GM18951 (cell line): ENCODE measurements around the gene PARPBP.
"Not testable (repeated sequence)": the region's sequence is repeated elsewhere in the genome, so short reads cannot be mapped to it uniquely, and the experiment has no call there.

Experiments used
- POLR2A ChIP-seq: IDR thresholded peaks from 4 replicates; pipeline ENCODE4 v1.6.1; 2011; ENCODE audit warnings: mild to moderate bottlenecking; ENCODE audit not compliant: insufficient read length, insufficient read depth; ENCODE audit errors: extremely low read depth
- in situ Hi-C: fragments of 300-500 bp; cut with MboI; formaldehyde crosslinking; loops from one replicate; pipeline ENCODE4 v1.12.0; 2022; ENCODE audit warnings: low sequenced_read_pairs, mixed read lengths, inconsistent platforms; ENCODE audit not compliant: unreplicated experiment

Gene PARPBP

DNA sequence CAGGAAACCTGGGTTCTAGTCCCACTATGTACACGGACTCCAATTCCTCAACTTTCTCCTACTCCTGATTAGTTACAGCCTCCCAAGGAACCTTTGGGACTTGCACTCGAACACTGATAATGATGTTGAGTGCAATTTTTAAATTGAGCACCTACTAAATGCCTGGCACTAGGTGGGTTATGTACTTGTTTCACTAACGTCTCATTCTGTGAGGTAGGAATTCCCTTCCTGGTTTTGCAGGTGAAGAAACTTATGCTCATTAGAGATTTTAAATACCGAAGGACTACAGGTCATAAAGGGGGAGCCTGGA, 536 bp downstream of the PARPBP start:
- in situ Hi-C loops: no loop called here
- no peak for TF ChIP-seq POLR2A

DNA sequence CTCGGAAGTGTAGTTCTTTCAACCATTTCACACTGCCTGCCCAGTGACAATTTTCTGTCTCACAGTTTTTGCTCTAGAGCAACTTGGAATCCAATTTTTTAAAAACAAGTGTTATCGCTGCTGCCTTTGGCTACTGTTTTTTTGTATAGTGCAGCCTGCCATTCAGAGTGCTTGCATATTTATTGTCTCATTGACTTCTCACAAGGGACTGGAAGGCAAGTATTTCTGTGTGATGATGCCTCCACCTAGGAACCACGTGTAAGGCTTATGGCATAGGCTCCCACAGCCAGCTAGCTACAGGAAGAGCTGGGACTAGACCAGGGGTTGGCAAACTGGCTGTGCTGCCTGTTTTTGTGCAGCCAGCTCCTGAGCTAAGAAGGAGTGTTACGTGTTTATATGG, 903 bp downstream of the PARPBP start:
- in situ Hi-C loops: no loop called here
- no peak for TF ChIP-seq POLR2A

DNA sequence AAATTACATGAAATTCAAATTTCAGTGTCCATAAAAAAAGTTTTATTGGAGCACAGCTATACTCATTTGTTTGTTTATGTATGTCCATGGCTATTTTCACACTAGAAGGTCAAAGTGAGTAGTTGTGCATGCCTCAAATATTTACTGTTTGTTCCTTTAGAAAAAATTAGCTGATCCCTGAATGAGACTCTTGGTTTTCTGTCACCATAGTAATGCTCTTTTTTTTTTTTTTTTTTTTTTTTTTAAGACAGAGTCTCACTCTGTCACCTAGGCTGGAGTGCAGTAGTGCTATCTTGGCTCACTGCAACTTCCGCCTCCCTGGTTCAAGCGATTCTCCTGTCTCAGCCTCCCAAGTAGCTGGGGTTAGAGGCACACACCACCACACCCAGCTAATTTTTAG, 1.3 kb downstream of the PARPBP start:
- in situ Hi-C loops: not testable (repeated sequence)

DNA sequence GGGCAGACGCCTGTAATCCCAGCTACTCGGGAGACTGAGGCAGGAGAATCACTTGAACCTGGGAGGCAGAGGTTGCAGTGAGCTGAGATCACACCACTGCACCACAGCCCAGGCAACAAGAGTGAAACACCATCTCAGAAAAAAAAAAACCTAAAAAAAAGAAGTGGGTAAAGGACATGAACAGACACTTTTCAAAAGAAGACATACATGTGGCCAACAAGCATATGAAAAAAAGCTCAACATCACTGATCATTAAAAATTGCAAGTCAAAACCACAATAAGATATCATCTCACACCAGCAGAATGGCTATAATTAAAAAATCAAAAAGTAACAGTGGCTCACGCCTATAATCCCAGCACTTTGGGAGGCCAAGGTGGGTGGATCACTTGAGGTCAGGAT, 10.7 kb downstream of the PARPBP start:
- in situ Hi-C loops: not testable (repeated sequence)

DNA sequence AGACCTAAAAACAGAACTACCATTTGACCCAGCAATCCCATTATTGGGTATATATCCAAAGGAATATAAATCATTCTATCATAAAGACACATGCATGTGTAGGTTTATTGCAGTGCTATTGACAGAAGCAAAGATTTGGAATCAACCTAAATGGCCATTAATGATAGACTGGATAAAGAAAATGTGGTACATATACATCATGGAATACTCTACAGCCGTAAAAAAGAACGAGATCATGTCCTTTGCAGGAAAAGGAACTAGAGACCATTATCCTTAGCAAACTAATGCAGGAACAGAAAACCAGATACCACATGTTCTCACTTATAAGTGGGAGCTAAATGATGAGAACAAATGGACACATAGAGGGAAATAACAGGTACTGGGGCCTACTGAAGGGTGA, 11.5 kb downstream of the PARPBP start:
- in situ Hi-C loops: not testable (repeated sequence)

DNA sequence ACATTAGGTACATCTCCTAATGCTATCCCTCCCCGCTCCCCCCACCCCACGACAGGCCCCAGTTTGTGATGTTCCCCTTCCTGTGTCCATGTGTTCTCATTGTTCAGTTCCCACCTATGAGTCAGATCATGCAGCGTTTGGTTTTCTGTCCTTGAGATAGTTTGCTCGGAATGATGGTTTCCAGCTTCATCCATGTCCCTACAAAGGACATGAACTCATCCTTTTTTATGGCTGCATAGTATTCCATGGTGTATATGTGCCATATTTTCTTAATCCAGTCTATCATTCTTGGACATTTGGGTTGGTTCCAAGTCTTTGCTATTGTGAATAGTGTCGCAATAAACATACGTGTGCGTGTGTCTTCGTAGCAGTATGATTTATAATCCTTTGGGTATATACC, 17.6 kb downstream of the PARPBP start:
- in situ Hi-C loops: not testable (repeated sequence)

DNA sequence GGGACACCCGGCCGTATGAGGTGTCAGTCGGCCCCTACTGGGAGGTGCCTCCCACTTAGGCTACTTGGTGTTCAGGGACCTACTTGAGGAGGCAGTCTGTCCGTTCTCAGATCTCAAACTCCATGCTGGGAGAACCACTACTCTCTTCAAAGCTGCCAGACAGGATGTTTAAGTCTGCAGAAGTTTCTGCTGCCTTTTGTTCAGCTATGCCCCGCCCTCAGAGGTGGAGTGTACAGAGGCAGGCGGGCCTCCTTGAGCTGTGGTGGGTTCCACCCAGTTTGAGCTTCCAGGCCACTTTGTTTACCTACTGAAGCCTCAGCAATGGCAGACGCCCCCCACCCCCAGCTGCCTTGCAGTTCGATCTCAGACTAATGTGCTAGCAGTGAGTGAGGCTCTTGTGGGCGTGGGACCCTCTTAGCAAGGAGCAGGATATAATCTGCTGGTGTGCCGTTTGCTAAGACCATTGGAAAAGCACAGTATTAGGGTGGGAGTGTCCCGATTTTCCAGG, 22.9 kb downstream of the PARPBP start:
- in situ Hi-C loops: not testable (repeated sequence)

DNA sequence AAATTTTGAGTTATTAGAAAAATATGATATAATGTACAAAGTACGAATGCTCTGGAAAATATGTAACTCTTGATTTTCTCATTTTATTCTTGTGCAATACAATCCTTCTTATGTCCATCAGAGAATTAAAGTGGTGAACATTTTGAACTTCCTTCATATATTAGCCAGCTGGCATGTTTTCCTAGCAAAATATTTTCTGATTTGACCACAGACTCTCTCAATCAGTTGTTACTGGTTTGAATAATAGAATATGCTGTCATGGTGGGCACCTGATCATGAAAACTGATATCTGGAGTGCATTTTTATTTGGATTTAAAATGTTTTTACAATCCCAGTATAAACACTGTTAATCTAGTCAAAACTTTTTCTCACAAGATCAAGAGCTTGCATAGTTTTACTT, 24.2 kb downstream of the PARPBP start:
- no peak for TF ChIP-seq POLR2A
- in situ Hi-C loops: no loop called here

DNA sequence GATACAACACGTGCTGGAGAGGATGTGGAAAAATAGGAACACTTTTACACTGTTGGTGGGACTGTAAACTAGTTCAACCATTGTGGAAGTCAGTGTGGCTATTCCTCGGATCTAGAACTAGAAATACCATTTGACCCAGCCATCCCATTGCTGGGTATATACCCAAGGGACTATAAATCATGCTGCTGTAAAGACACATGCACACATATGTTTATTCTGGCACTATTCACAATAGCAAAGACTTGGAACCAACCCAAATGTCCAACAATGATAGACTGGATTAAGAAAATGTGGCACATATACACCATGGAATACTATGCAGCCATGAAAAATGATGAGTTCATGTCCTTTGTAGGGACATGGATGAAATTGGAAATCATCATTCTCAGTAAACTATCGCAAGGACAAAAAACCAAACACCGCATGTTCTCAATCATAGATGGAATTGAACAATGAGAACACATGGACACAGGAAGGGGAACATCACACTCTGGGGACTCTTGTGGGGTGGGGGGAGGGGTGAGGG, 27.1 kb downstream of the PARPBP start:
- in situ Hi-C loops: not testable (repeated sequence)

DNA sequence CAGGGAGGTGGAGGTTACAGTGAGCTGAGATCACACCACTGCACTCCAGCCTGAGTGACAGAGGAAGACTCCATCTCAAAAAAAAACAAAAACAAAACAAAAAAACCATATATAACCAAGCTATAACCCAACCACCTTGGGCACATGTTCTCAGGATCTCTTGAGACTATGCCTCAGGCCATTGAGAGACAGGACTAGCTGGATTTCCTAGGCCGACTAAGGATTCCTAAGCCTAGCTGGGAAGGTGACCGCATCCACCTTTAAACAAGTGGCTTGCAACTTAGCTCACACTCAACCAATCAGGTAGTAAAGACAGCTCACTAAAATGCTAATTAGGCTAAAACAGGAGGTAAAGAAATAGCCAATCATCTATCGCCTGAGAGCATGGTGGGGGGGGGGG, 35.2 kb downstream of the PARPBP start:
- in situ Hi-C loops: not testable (repeated sequence)

DNA sequence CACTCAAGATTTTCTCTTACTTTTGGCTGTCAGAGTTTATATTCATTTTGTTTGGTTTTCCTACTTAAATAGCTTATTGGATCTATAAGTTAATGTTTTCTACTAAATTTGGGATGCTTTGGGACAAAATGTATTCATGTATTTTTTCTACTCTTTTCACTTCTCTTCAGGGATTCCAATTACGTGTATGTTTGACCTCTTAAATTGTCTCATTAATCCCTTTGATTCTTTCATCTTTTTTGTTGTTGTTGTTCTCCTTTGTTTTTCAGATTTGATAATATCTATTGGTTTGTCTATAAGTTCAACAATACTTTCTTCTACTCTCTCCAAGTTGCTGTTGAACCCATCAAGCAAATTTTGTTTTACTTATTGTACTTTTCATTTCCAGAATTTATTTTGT, 43.4 kb downstream of the PARPBP start:
- in situ Hi-C loops: no loop called here
- no peak for TF ChIP-seq POLR2A

DNA sequence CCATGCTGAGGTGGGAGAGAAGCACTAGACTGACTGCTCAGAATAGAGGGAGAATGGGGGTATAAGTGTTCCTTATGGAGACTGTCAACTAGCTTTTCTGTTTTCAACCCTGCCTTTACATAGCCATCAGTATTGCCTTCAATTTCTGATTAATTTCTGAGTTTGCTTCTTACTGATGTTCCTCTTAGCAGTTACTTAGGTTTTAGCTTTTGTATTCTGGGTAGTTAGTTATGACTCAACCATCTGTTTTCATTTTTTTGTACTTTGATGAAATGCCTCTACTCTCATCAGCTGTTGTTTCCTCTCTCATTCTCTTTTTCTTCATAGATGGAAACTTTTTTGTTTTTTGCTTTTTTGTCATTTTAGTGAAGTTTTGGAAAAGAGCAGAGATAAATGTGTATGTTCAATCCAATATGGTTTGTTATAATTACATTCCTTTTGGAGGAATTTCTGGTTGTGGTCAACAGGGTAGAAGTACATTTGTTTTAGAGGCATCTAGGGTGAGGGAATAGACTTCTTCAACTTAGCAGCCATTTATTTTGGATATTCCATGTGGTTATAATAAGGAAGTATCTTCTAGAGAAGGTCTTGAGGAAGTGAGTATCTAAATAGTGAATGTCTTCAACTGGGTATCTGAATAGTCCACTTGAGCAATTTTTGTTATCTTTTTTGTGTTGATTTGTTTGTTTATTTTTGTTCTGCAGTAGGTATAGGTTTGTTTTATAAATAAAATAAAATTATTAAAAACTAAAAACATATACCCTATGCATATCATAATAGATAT, 48.0 kb downstream of the PARPBP start:
- in situ Hi-C loops: no loop called here
- no peak for TF ChIP-seq POLR2A

DNA sequence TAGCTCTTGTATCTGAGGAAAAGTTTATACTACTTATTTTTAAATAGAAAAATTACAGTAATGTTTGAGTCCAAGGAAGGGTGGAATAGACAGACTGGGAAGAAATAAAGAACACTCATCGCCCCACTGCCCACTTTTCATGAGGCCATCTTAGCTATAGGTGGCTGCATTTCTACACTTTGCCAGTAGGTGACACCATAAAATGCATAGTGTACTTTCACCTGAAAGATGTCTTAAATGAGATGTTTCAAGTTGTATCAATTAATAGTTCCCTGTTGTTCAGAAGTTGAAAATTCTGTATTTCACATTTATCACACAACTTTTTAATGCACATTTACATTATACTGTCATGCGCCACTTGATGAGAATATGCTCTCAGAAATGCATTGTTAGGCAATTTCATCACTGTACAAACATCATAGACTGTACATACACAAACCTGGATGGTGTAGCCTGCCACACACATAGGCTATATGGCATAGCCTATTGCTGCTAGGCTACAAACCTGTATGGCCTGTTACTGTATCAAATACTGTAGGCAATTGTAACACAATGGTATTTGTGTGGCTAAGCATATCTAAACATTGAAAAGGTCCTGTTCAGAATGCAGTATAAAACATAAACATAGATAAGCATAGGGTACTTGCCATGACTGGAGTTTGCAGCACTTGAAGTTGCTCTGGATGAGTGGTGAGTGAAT, 50.1 kb downstream of the PARPBP start:
- no peak for TF ChIP-seq POLR2A
- in situ Hi-C loops: no loop called here

DNA sequence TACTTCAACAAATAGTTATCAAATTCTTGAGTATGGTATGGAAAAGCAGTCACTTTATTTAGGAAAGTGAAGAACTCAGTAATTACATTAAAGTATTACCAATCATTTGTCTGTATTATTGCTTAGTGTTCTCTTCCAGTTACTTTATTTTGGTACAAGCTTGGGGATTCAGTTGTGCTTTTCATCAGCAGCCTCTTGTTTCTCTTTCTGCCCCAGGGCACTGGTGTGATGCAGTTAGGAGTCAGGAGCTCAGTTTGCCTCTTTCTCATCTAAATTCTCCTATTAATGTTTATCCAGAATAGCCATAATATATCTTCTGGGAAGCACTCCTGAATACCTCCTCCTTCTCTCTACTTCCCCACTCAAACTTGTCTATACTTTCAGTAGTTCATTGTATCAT, 52.0 kb downstream of the PARPBP start:
- in situ Hi-C loops: no loop called here
- no peak for TF ChIP-seq POLR2A

DNA sequence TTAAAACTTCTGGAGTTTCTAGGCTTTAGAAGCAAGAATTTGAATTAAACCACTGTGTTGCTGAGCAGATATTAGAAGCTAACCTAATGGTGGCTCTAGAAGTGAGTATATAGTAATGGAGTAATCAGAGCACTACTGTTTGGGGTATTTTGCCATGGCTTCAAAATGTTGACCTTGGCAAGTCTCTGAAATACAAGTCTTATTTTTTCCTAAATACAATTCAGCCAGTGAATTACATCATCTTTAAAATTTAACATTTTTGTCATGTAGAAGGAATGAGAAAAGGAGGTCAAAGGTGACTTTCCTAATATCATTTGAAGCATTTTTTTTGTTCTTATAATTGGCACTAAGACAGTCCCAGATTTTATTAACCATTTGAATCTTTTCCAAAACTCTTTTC, 52.5 kb downstream of the PARPBP start:
- in situ Hi-C loops: no loop called here
- no peak for TF ChIP-seq POLR2A
